ENCODE data around the gene KDM7A. TPM values are rescaled to one million over a fixed set of nuclear protein-coding genes. Genes with fewer than 3 reads are reported as not detected.

Gene KDM7A
- total and polyA plus RNA-seq, 9 of the 15 experiments (the other 6 are each of a cell fraction or from before 2014, with no cell fraction given): 0.90 to 8.4 (median 7.0) TPM

DNA sequence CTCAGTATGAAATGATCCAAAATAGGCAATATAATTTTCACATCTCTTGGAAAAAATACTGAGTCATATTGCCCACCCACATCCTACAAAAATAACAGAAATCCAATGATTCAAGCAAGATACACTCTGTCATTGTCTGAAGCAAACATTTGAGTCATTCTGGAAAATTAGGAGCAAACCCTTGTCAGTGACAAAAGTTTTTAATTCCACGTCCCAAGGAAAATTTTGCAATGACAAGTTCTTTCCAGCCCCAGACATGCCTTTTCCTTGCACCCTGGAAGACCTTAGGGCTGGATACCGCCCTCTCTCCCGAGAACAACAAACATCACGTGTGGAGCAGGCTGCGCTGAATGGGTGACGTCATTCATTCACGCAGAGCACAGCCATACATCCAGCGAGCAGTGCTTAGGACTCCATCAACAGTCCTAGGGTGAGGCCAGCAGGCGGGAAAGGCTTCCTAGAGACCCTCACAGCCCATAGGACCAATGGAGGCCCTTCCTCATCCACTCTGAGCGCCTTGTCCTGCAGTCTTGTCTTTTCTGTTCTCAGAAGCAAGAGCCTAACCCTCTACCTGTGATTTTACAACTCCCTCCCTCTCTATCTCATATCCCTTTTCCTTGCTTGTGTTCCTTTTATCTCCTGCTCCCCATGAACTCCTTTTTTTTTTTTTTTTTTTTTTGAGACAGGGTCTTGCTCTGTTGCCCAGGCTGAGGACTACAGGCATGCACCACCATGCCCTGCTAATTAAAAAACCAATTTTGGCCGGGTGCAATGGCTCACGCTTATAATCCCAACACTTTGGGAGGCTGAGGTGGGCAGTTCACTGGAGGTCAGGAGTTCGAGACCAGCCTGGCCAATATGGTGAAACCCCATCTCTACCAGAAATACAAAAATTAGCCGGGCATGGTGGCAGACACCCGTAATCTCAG, 23.5 kb upstream of the KDM7A start (continued):
- TF ChIP-seq, protein P1, sequence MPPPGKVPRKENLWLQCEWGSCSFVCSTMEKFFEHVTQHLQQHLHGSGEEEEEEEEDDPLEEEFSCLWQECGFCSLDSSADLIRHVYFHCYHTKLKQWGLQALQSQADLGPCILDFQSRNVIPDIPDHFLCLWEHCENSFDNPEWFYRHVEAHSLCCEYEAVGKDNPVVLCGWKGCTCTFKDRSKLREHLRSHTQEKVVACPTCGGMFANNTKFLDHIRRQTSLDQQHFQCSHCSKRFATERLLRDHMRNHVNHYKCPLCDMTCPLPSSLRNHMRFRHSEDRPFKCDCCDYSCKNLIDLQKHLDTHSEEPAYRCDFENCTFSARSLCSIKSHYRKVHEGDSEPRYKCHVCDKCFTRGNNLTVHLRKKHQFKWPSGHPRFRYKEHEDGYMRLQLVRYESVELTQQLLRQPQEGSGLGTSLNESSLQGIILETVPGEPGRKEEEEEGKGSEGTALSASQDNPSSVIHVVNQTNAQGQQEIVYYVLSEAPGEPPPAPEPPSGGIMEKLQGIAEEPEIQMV (tag; conservative IDR thresholded peaks at IDR 0.05; ENCODE audit: low read depth): no peak
- TF ChIP-seq ZNF311 (CRISPR knock-in tag; IDR thresholded peaks at IDR 0.05) (peak; percentile 66; the same call in 1 of the 2 replicates), LEF1 (IDR thresholded peaks at IDR 0.05) (peak; percentile 78), NR2C2 (CRISPR knock-in tag; IDR thresholded peaks at IDR 0.05) (no peak), NR2C2 (tag; IDR thresholded peaks at IDR 0.05) (peak; percentile 28; the same call in 1 of the 2 replicates), CREB3 (tag; conservative IDR thresholded peaks at IDR 0.05; ENCODE audit: low read depth) (peak; percentile 80), RAD21 (CRISPR knock-in tag; conservative IDR thresholded peaks at IDR 0.05 in 1 of 2, IDR thresholded peaks at IDR 0.05 in 1 of 2) (peak; percentile 5 to 29; a peak in 2 of 4 replicates), HDAC2 (IDR thresholded peaks at IDR 0.05) (peak; percentile 53; the same call in 1 of the 2 replicates), ZNF75A (CRISPR knock-in tag; IDR thresholded peaks at IDR 0.05) (0 out of 2 replicates have a peak, but pooled peaks have one; percentile 62), SMARCA5 (IDR thresholded peaks at IDR 0.05) (no peak; the same call in 1 of the 2 replicates), WHSC1 (IDR thresholded peaks at IDR 0.05; ENCODE audit: low read length) (no peak), BCOR (IDR thresholded peaks at IDR 0.05) (0 out of 2 replicates have a peak, but pooled peaks have one; percentile 34), RERE (CRISPR knock-in tag; IDR thresholded peaks at IDR 0.05; ENCODE audit: borderline replicate concordance) (no peak), ZNF384 (IDR thresholded peaks at IDR 0.05; ENCODE audit: low read depth, low read length) (no peak), ZNF253 (CRISPR knock-in tag; conservative IDR thresholded peaks at IDR 0.05) (0 out of 2 replicates have a peak, but pooled peaks have one; percentile 65), CREB1 (IDR thresholded peaks at IDR 0.05) (peak; percentile 77), CREB1 (CRISPR knock-in tag; IDR thresholded peaks at IDR 0.05) (peak; percentile 89)
- TF ChIP-seq, protein P2, sequence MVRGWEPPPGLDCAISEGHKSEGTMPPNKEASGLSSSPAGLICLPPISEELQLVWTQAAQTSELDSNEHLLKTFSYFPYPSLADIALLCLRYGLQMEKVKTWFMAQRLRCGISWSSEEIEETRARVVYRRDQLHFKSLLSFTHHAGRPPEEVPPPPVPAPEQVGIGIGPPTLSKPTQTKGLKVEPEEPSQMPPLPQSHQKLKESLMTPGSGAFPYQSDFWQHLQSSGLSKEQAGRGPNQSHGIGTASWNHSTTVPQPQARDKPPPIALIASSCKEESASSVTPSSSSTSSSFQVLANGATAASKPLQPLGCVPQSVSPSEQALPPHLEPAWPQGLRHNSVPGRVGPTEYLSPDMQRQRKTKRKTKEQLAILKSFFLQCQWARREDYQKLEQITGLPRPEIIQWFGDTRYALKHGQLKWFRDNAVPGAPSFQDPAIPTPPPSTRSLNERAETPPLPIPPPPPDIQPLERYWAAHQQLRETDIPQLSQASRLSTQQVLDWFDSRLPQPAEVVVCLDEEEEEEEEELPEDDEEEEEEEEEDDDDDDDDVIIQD (CRISPR knock-in tag; IDR thresholded peaks at IDR 0.05): peak; percentile 43; the same call in 1 of the 2 replicates

Measured in K562 (cell line).